ENCODE results near the gene BSG. TPM values are rescaled to one million over a fixed set of nuclear protein-coding genes. Genes with fewer than 3 reads are reported as not detected.

BSG gene
- total RNA-seq, 1 experiment from 2014 or later, result 618 TPM

DNA sequence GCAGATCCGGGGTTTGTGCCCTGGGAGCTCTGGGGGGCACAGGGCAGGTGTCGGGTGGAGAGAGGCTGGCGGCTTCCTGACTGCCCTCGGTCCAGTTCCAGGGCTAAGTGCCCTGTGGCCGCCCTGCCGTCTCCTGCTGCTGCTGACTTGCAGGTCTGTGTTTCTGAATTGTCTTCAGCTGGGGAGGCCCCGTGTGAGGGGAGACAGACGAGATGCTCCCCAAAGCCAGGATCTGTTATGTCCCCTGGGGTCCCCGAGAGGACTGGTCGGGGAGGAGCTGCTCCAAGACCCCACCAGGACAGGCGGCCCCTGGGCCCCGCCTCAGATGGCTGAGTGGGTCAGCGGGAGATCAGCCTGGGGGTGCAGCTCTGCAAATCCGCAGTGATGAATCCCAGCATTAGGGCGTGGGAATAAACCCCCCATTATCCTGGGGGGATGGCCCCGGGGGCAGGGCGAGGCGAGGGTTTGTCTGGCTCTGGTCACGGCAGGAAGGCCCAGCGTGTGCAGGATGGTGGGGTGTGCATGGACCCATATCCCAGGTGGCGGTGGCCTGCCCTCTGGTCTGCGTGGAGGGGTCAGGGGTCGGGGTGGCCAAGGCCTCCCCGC is 22.0 kb downstream of the BSG start:
- BruUV-seq (replicated peaks), result no TSS peak

DNA sequence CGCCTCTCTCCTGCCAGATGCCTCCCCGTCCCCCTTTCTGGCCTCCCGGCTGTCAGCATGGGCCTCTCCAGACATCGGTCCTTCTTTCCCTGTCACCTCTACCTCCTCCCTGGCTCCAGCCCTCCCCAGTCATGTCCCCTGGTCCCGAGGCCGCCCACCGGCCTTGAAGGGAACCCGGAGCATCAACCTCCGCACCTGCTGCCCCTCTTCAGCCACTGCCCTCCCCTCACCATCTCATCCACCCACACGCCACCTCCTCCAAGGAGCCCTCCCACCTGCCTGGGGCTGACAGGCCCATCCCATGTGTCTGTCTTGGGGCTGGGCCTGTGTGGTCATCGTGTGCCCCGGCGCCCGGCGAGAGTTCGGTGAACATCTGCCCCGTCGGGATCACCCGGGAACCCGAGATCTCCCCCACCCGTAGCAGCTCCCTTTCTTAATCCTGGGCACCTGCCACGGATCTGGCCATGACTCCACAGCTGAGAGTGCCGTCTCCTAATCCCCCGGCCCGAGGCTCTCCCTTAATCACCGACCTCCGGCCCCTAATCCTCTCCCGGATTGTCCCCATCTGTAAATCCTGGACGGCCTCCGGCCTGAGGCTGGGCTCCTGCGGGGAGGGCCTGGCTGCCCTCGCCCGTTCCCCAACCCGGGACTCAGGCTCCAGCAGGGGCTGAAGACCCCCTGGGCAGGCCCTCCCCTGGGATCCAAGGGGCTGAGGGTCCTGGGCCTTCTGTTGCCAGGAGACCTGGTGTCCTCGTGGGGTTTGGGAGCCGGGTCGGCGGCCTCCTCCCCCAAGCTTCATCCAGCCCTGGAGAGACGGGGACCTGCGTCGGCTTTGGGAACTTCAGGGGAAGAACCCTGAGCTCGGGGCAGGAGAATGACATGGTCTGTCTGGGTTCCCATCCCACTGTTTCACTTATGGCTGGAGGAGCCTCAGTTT is 23.2 kb downstream of the BSG start:
- Histone ChIP-seq H3K4me3 (ENCODE audit: low read depth, low read length) (no peak overlapping the region), H3K4me1 (peaks cover 8% of the 10 kb centered on the region; the same call in 1 of the 2 replicates), H3K36me3 (ENCODE audit: control insufficient read depth, insufficient read depth, low read length) (no peaks in the 10 kb centered on the region), H3K27me3 (replicated peaks; ENCODE audit: control insufficient read depth, insufficient read depth, low read length) (0 out of 2 replicates have a peak, but pooled peaks cover 2% of the 10 kb centered on the region), H3K9me3 (no peaks in the 10 kb centered on the region)
- no peaks in the 10 kb centered on the region for H3K4me1 Mint-ChIP-seq (ENCODE audit: low read depth, unreplicated experiment)
- H3K4me3 Mint-ChIP-seq (ENCODE audit: unreplicated experiment), result no peak overlapping the region
- no peaks in the 10 kb centered on the region for H3K9me3 Mint-ChIP-seq (ENCODE audit: unreplicated experiment)
- ChIA-PET POLR2A (no interaction called here), CTCF (interaction anchor here (0.5 kb wide), 1 partner anchor 21 kb away, joined by 9 read pairs; no protein-coding TSS in a partner anchor)
- no peak for DNase-seq
- H3K27me3 Mint-ChIP-seq (ENCODE audit: insufficient read depth, unreplicated experiment), result peaks cover 7% of the 10 kb centered on the region
- peaks cover 6% of the 10 kb centered on the region for H3K36me3 Mint-ChIP-seq (ENCODE audit: insufficient read depth, unreplicated experiment)
- BruUV-seq (replicated peaks), result no TSS peak
- TF ChIP-seq, protein P1, sequence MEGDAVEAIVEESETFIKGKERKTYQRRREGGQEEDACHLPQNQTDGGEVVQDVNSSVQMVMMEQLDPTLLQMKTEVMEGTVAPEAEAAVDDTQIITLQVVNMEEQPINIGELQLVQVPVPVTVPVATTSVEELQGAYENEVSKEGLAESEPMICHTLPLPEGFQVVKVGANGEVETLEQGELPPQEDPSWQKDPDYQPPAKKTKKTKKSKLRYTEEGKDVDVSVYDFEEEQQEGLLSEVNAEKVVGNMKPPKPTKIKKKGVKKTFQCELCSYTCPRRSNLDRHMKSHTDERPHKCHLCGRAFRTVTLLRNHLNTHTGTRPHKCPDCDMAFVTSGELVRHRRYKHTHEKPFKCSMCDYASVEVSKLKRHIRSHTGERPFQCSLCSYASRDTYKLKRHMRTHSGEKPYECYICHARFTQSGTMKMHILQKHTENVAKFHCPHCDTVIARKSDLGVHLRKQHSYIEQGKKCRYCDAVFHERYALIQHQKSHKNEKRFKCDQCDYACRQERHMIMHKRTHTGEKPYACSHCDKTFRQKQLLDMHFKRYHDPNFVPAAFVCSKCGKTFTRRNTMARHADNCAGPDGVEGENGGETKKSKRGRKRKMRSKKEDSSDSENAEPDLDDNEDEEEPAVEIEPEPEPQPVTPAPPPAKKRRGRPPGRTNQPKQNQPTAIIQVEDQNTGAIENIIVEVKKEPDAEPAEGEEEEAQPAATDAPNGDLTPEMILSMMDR (IDR thresholded peaks at IDR 0.05; ENCODE audit: insufficient read depth in 1 of 2, low read depth in 1 of 2, low read length in 1 of 2, severe bottlenecking in 1 of 2, unreplicated experiment in 1 of 2), result no peak
- no peak overlapping the region for H3K27ac Mint-ChIP-seq (ENCODE audit: unreplicated experiment)
- intact Hi-C loops (cut with micrococcal nuclease; ENCODE audit: unreplicated experiment), result no loop called here

More for the DNA sequence above, 22.0 kb downstream of the BSG start:
- Histone ChIP-seq H3K4me3 (ENCODE audit: low read depth, low read length) (no peak overlapping the region), H3K27me3 (replicated peaks; ENCODE audit: control insufficient read depth, insufficient read depth, low read length) (0 out of 2 replicates have a peak, but pooled peaks cover 2% of the 10 kb centered on the region), H3K9me3 (no peaks in the 10 kb centered on the region), H3K4me1 (peaks cover 12% of the 10 kb centered on the region), H3K36me3 (ENCODE audit: control insufficient read depth, insufficient read depth, low read length) (no peaks in the 10 kb centered on the region)
- DNase-seq, result no peak
- TF ChIP-seq, protein P1 (IDR thresholded peaks at IDR 0.05; ENCODE audit: insufficient read depth in 1 of 2, low read depth in 1 of 2, low read length in 1 of 2, severe bottlenecking in 1 of 2, unreplicated experiment in 1 of 2), result no peak
- Mint-ChIP-seq H3K27me3 (ENCODE audit: insufficient read depth, unreplicated experiment) (peaks cover 7% of the 10 kb centered on the region), H3K27ac (ENCODE audit: unreplicated experiment) (no peak overlapping the region), H3K9me3 (ENCODE audit: unreplicated experiment) (no peaks in the 10 kb centered on the region), H3K36me3 (ENCODE audit: insufficient read depth, unreplicated experiment) (peaks cover 6% of the 10 kb centered on the region), H3K4me3 (ENCODE audit: unreplicated experiment) (no peak overlapping the region), H3K4me1 (ENCODE audit: low read depth, unreplicated experiment) (no peaks in the 10 kb centered on the region)
- CTCF ChIA-PET, result no interaction called here
- POLR2A ChIA-PET, result no interaction called here
- intact Hi-C loops (cut with micrococcal nuclease; ENCODE audit: unreplicated experiment), result no loop called here

DNA sequence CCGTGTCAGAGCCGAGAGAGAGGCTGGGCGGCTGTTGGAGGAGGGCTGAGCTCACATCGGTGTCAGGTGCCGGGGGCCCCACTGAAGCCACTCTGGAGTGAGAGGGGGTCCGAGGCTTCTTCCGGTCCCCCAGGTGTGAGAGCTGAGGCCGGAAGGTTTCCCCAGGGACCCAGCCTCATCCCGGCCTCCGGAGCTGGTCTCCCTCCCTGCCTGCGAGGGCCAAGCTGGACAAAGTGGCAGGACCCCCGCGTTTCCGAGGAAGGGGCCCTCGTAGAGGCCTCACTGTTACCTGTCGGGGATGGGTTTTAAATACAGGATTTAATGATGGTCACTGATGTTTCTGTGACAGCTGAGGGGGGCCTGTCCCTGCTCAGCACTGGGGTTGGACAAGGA is 23.9 kb downstream of the BSG start:
- Histone ChIP-seq H3K4me1 (peaks cover 2% of the 10 kb centered on the region; the same call in 1 of the 2 replicates), H3K36me3 (ENCODE audit: control insufficient read depth, insufficient read depth, low read length) (no peaks in the 10 kb centered on the region), H3K27me3 (replicated peaks; ENCODE audit: control insufficient read depth, insufficient read depth, low read length) (0 out of 2 replicates have a peak, but pooled peaks cover under 1% of the 10 kb centered on the region), H3K9me3 (no peaks in the 10 kb centered on the region), H3K4me3 (ENCODE audit: low read depth, low read length) (no peak overlapping the region)
- intact Hi-C loops (cut with micrococcal nuclease; ENCODE audit: unreplicated experiment), result no loop called here
- H3K27me3 Mint-ChIP-seq (ENCODE audit: insufficient read depth, unreplicated experiment), result peaks cover 5% of the 10 kb centered on the region
- peaks cover 2% of the 10 kb centered on the region for H3K36me3 Mint-ChIP-seq (ENCODE audit: insufficient read depth, unreplicated experiment)
- no peaks in the 10 kb centered on the region for H3K9me3 Mint-ChIP-seq (ENCODE audit: unreplicated experiment)
- no TSS peak for BruUV-seq (replicated peaks)
- no peaks in the 10 kb centered on the region for H3K4me1 Mint-ChIP-seq (ENCODE audit: low read depth, unreplicated experiment)
- POLR2A ChIA-PET, result no interaction called here
- H3K27ac Mint-ChIP-seq (ENCODE audit: unreplicated experiment), result no peak overlapping the region
- no peak for DNase-seq
- H3K4me3 Mint-ChIP-seq (ENCODE audit: unreplicated experiment), result no peak overlapping the region
- TF ChIP-seq, protein P1 (IDR thresholded peaks at IDR 0.05; ENCODE audit: insufficient read depth in 1 of 2, low read depth in 1 of 2, low read length in 1 of 2, severe bottlenecking in 1 of 2, unreplicated experiment in 1 of 2), result no peak
- CTCF ChIA-PET, result no interaction called here

All from Caco-2 (cell line).